Measurements from ENCODE around the gene TAF3. TPM values are rescaled to one million over a fixed set of nuclear protein-coding genes. Genes with fewer than 3 reads are reported as not detected.
A peak's percentile ranks its signal among the peaks of the same experiment; 100 is the strongest.

Gene TAF3
- polyA plus RNA-seq, 3 donors = 1.6 to 3.9 (median 3.4) TPM

- Mint-ChIP-seq H3K27ac (no peak overlapping the region), H3K36me3 (peaks cover 4 to 11% of the 10 kb centered on the region in 2 donors), H3K9me3 (peaks cover 0 to 40% (median 31%) of the 10 kb centered on the region in 7 donors), H3K27me3 (ENCODE audit: low read depth in 3 of 3) (peaks cover 83 to 98% (median 88%) of the 10 kb centered on the region in 3 donors), H3K4me1 (peaks cover 39% of the 10 kb centered on the region), H3K4me3 (peak overlapping the region in 1 of 2 donors; percentile 80)
- Histone ChIP-seq H4K20me1 (ENCODE audit: insufficient read depth, low read length) (no peaks in the 10 kb centered on the region), H2AFZ (ENCODE audit: insufficient read depth, low read depth, low read length, poor library complexity, severe bottlenecking) (no peak overlapping the region), H3K4me1 (ENCODE audit: control insufficient read depth in 1 of 2, insufficient read depth in 2 of 2, low read length in 2 of 2) (peaks cover 24 to 37% of the 10 kb centered on the region in 2 donors), H3K27ac (ENCODE audit: low read depth in 1 of 2, low read length in 2 of 2) (no peak overlapping the region), H3K4me3 (replicated peaks in 1 of 3; ENCODE audit: low read depth in 2 of 3, low read length in 3 of 3) (no peak overlapping the region), H3K79me2 (ENCODE audit: insufficient read depth, low read length) (no peaks in the 10 kb centered on the region), H3K9me3 (replicated peaks in 1 of 2; ENCODE audit: control insufficient read depth in 1 of 2, insufficient read depth in 1 of 2, low read length in 2 of 2) (peaks cover 7 to 58% of the 10 kb centered on the region in 2 donors), H3K36me3 (replicated peaks in 1 of 2; ENCODE audit: control insufficient read depth in 1 of 2, insufficient read depth in 2 of 2, low read length in 2 of 2) (no peaks in the 10 kb centered on the region), H3K9ac (ENCODE audit: insufficient read depth, low read length, poor library complexity, severe bottlenecking) (no peak overlapping the region), H3K4me2 (replicated peaks; ENCODE audit: extremely low read depth, low read length, poor library complexity, severe bottlenecking) (peak overlapping the region; percentile 29), H3K27me3 (ENCODE audit: control insufficient read depth in 2 of 2, insufficient read depth in 2 of 2, low read length in 2 of 2) (peaks cover 84 to 97% of the 10 kb centered on the region in 2 donors)
- under 1% methylated on average over 56 of the region's 68 CpGs for WGBS (ENCODE audit: insufficient coverage)
- intact Hi-C loops (cut with micrococcal nuclease) = no loop called here
- DNase-seq = no peak
- TF ChIP-seq CTCF (IDR thresholded peaks at IDR 0.05) = no peak
These were observed 231.7 kb downstream of the TAF3 start for GRCh38 chr10:8049865-8050555.

GRCh38 chr10:8050556-8051108 is 232.3 kb downstream of the TAF3 start:
- Histone ChIP-seq H3K9ac (ENCODE audit: insufficient read depth, low read length, poor library complexity, severe bottlenecking) (no peak overlapping the region), H2AFZ (ENCODE audit: insufficient read depth, low read depth, low read length, poor library complexity, severe bottlenecking) (no peak overlapping the region), H3K27me3 (ENCODE audit: control insufficient read depth in 2 of 2, insufficient read depth in 2 of 2, low read length in 2 of 2) (peaks cover 83 to 97% of the 10 kb centered on the region in 2 donors), H3K4me1 (ENCODE audit: control insufficient read depth in 1 of 2, insufficient read depth in 2 of 2, low read length in 2 of 2) (peaks cover 27 to 39% of the 10 kb centered on the region in 2 donors), H3K9me3 (replicated peaks in 1 of 2; ENCODE audit: control insufficient read depth in 1 of 2, insufficient read depth in 1 of 2, low read length in 2 of 2) (peaks cover 7 to 58% of the 10 kb centered on the region in 2 donors), H3K79me2 (ENCODE audit: insufficient read depth, low read length) (no peaks in the 10 kb centered on the region), H3K4me2 (replicated peaks; ENCODE audit: extremely low read depth, low read length, poor library complexity, severe bottlenecking) (peak overlapping the region; percentile 29), H3K36me3 (replicated peaks in 1 of 2; ENCODE audit: control insufficient read depth in 1 of 2, insufficient read depth in 2 of 2, low read length in 2 of 2) (no peaks in the 10 kb centered on the region), H3K4me3 (replicated peaks in 1 of 3; ENCODE audit: low read depth in 2 of 3, low read length in 3 of 3) (no peak overlapping the region), H3K27ac (ENCODE audit: low read depth in 1 of 2, low read length in 2 of 2) (no peak overlapping the region), H4K20me1 (ENCODE audit: insufficient read depth, low read length) (no peaks in the 10 kb centered on the region)
- under 1% methylated on average over 55 of the region's 60 CpGs for WGBS (ENCODE audit: insufficient coverage)
- Mint-ChIP-seq H3K4me1 (peaks cover 39% of the 10 kb centered on the region), H3K27me3 (ENCODE audit: low read depth in 3 of 3) (peaks cover 83 to 98% (median 87%) of the 10 kb centered on the region in 3 donors), H3K36me3 (peaks cover 7 to 13% of the 10 kb centered on the region in 2 donors), H3K4me3 (peak overlapping the region; percentile 48 to 80), H3K27ac (no peak overlapping the region), H3K9me3 (peaks cover 0 to 41% (median 31%) of the 10 kb centered on the region in 7 donors)
- no peak for DNase-seq
- intact Hi-C loops (cut with micrococcal nuclease) = no loop called here
- TF ChIP-seq CTCF (IDR thresholded peaks at IDR 0.05) = no peak
